Endothelial cell of umbilical vein (primary cell): ENCODE results near the gene NAA40. TPM values are rescaled to one million over a fixed set of nuclear protein-coding genes. Genes with fewer than 3 reads are reported as not detected.

Source experiments
- BruUV-seq: library from RNA; stranded (reverse); fragments of 400-500 nt; replicated peaks from 2 replicates; lab custom pipeline; 2021; lab: Mats Ljungman, UMichigan
- CTCF ChIA-PET: fragments of 300-600, 350-600 bp; sonication (Branson Sonifier 250); formaldehyde crosslinking; loops from one replicate; lab custom pipeline; 2021; ENCODE audit warnings: antibody characterized with exemption, inconsistent platforms; lab: Charles Lee
- POLR2A ChIA-PET: fragments of 300-600, 350-600 bp; sonication (Branson Sonifier 250); formaldehyde crosslinking; loops from one replicate; lab custom pipeline; 2021; ENCODE audit warnings: antibody characterized with exemption, inconsistent platforms; lab: Charles Lee
- DNase-seq: peaks from one replicate; pipeline ENCODE4 v3.0.0-alpha.2; 2011; ENCODE audit warnings: low read depth, low spot score
- FAIRE-seq: peaks from 2 replicates; lab custom pipeline; 2011; peaks lifted over from hg19 to GRCh38; lab: Jason Lieb, UNC
- H2AFZ ChIP-seq: 2 replicates; pipeline ENCODE4 v1.6.0; 2012; ENCODE audit warnings: low read depth, low read length, control low read depth, inconsistent platforms
- H3K27ac ChIP-seq: 2 replicates; pipeline ENCODE4 v1.5.1; 2011; ENCODE audit warnings: low read depth, mild to moderate bottlenecking, control low read depth, low read length, moderate library complexity; ENCODE audit not compliant: insufficient read depth
- H3K27me3 ChIP-seq, 2 experiments: 2 replicates each; pipeline versions ENCODE4 v1.6.0 to v1.6.1; 2011; ENCODE audit warnings: low read length in 2 of 2, mixed read lengths in 1 of 2; ENCODE audit not compliant: control insufficient read depth in 2 of 2, insufficient read depth in 2 of 2
- H3K36me3 ChIP-seq, 2 experiments: 2 replicates in 1 of 2; 3 replicates in 1 of 2; pipeline ENCODE4 v1.5.1; 2011; ENCODE audit warnings: low read length in 2 of 2, mild to moderate bottlenecking in 1 of 2, moderate library complexity in 1 of 2; ENCODE audit not compliant: control insufficient read depth in 2 of 2, insufficient read depth in 2 of 2; ENCODE audit errors: extremely low read depth in 1 of 2
- H3K4me1 ChIP-seq: 3 replicates; pipeline ENCODE4 v1.5.1; 2011; ENCODE audit warnings: mild to moderate bottlenecking, low read length; ENCODE audit not compliant: control insufficient read depth, insufficient read depth; ENCODE audit errors: extremely low read depth
- H3K4me2 ChIP-seq: 2 replicates; pipeline ENCODE4 v1.6.1; 2011; ENCODE audit warnings: low read length, control low read depth, mixed read lengths; ENCODE audit not compliant: insufficient read depth
- H3K4me3 ChIP-seq, 3 experiments: fragments of 200-600 bp in 1 of 3; sonication (generic), shearing (Covaris generic) in 1 of 3; replicated peaks in 1 of 3; 2 replicates each; pipeline ENCODE4 v1.5.1; 2011 to 2016; ENCODE audit warnings: control low read depth in 3 of 3, low read length in 3 of 3, mild to moderate bottlenecking in 2 of 3, inconsistent platforms in 1 of 3, low read depth in 1 of 3, moderate library complexity in 1 of 3; ENCODE audit not compliant: insufficient read depth in 1 of 3
- H3K79me2 ChIP-seq: 2 replicates; pipeline ENCODE4 v1.6.0; 2012; ENCODE audit warnings: low read length, inconsistent platforms; ENCODE audit not compliant: control insufficient read depth, insufficient read depth
- H3K9ac ChIP-seq: replicated peaks from 2 replicates; pipeline ENCODE3; 2011; ENCODE audit warnings: low read length, control low read depth; ENCODE audit not compliant: insufficient read depth; ENCODE audit errors: extremely low read depth
- H3K9me1 ChIP-seq: replicated peaks from 3 replicates; pipeline ENCODE4 v1.6.0; 2011; ENCODE audit warnings: mild to moderate bottlenecking, low read length; ENCODE audit not compliant: control insufficient read depth, insufficient read depth; ENCODE audit errors: extremely low read depth
- H3K9me3 ChIP-seq: replicated peaks from 2 replicates; pipeline ENCODE4 v1.5.1; 2012; ENCODE audit warnings: low read length, inconsistent platforms; ENCODE audit not compliant: control insufficient read depth, insufficient read depth
- H4K20me1 ChIP-seq: replicated peaks from 2 replicates; pipeline ENCODE3; 2011; ENCODE audit warnings: mild to moderate bottlenecking, low read length; ENCODE audit not compliant: control insufficient read depth, insufficient read depth; ENCODE audit errors: extremely low read depth
- EZH2 ChIP-seq: IDR thresholded peaks from 2 replicates; pipeline ENCODE4 v1.6.1; 2012; ENCODE audit warnings: borderline replicate concordance, low read depth, mild to moderate bottlenecking, moderate library complexity, low read length, inconsistent platforms; ENCODE audit not compliant: severe bottlenecking
- FOS ChIP-seq: IDR thresholded peaks from 2 replicates; pipeline ENCODE4 v1.6.1; 2011; ENCODE audit warnings: mild to moderate bottlenecking, low read length, moderate library complexity, borderline replicate concordance; ENCODE audit not compliant: insufficient read depth
- GATA2 ChIP-seq: IDR thresholded peaks from 2 replicates; pipeline ENCODE4 v1.7.0; 2011; ENCODE audit warnings: low read depth, mild to moderate bottlenecking, moderate library complexity, mixed read lengths, low read length; ENCODE audit not compliant: insufficient read length, insufficient read depth
- JUN ChIP-seq: IDR thresholded peaks from 2 replicates; pipeline ENCODE4 v1.6.1; 2011; ENCODE audit warnings: borderline replicate concordance, low read depth; ENCODE audit not compliant: insufficient read length, insufficient read depth
- MYC ChIP-seq: IDR thresholded peaks from one replicate; pipeline ENCODE4 v1.6.1; 2011; ENCODE audit warnings: mild to moderate bottlenecking, low read depth, low read length
- POLR2A ChIP-seq: IDR thresholded peaks from 2 replicates; pipeline ENCODE4 v1.6.1; 2012; ENCODE audit warnings: low read depth, mild to moderate bottlenecking, control low read depth, low read length
- POLR2AphosphoS5 ChIP-seq: IDR thresholded peaks from 2 replicates; pipeline ENCODE4 v1.6.1; 2012; ENCODE audit warnings: low read depth, mild to moderate bottlenecking, control low read depth, low read length, moderate library complexity; ENCODE audit not compliant: insufficient read depth
- dilution Hi-C: fragments of 300-500 bp; cut with MboI; formaldehyde crosslinking; loops from one replicate; pipeline ENCODE4 v1.15.0; 2019; ENCODE audit warnings: low sequenced_read_pairs; ENCODE audit not compliant: extremely low pct_ligation_motif_present
- intact Hi-C: fragments of 100-400 bp; cut with micrococcal nuclease; formaldehyde crosslinking; loops from one replicate; pipeline ENCODE4 v1.10.0; 2022
- polyA plus RNA-seq, 4 experiments: library from polyadenylated mRNA; depleted of rRNA in 3 of 4; stranded (reverse) in 3 of 4; unstranded in 1 of 4; fragments of >200 nt; gene quantifications; 2 replicates each; pipeline versions ENCODE4 v1.2.1 to v1.2.3, GENCODE V29; 2011 to 2012; ENCODE audit warnings: missing spikeins in 1 of 4
- total RNA-seq: library from RNA; stranded (reverse); gene quantifications from 2 replicates; pipeline ENCODE4 v1.2.3, GENCODE V29; 2021
- TF ChIP-seq, protein P1 (sequence below), 2 donors: IDR thresholded peaks; 1 replicate in 1 of 2; 2 replicates in 1 of 2; pipeline ENCODE4 v1.5.1; 2011; ENCODE audit warnings: low read length in 2 of 2, mild to moderate bottlenecking in 2 of 2, moderate library complexity in 2 of 2, control low read depth in 1 of 2, inconsistent platforms in 1 of 2, low read depth in 1 of 2; ENCODE audit not compliant: insufficient read depth in 1 of 2; ENCODE audit errors: extremely low read depth in 1 of 2

NAA40 gene
- total and polyA plus RNA-seq, 2 donors (not counting 3 experiments of a cell fraction or from before 2014, with no cell fraction given), result 28.5 to 32.3 TPM

DNA sequence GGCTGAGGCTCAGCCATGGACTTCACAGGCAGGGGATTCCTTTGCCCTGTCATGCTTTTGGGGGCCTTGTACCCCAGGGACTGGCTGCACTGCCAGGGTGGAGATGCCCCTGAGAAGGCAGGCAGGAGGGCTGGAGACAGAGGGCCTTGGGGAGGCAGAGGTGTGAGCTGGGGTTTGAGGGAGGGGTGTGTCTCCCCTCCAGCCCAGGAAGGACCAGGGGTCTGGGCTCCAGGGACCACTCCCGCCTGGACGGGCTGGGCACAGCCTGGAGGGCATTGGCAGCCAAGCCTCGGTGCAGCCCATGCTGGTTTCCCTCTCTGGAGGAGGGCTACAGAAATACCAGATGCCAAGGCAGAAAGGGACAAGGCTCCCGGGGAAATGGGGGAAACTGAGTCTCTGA, 66.9 kb downstream of the NAA40 start:
- Histone ChIP-seq H3K79me2 (no peaks in the 10 kb centered on the region), H3K27ac (no peak overlapping the region), H3K9me1 (no peaks in the 10 kb centered on the region), H3K4me1 (peaks cover 37% of the 10 kb centered on the region), H4K20me1 (no peaks in the 10 kb centered on the region), H2AFZ (no peak overlapping the region), H3K9me3 (no peaks in the 10 kb centered on the region), H3K4me2 (no peak overlapping the region), H3K9ac (no peak overlapping the region), H3K27me3 (no peaks in the 10 kb centered on the region), H3K4me3 (no peak overlapping the region), H3K36me3 (no peaks in the 10 kb centered on the region)
- no TSS peak for BruUV-seq
- FAIRE-seq (no peak), DNase-seq (no peak)
- dilution Hi-C loops (no loop called here), intact Hi-C loops (no loop called here)
- POLR2A ChIA-PET, result no interaction called here
- TF ChIP-seq EZH2 (no peak), JUN (no peak)
- CTCF ChIA-PET, result no interaction called here

DNA sequence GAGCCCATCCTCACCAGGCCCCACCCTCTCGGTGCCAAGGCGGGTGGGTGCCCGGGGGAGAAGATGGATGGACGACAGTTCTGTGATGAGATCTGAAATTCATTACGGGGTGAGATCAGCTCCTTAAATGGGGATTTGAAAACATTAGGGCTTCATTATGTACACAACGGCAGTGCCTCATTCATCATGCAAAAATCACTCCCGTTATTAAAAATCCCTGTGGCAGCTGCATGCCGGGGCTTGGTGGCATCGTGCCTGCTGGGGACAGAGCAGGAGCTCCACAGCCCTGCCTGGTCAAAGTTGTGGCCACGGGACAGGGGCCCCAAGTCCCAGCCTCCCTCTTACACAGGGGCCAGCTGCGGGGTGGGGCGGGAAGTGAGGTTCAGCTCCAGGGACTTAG, 67.6 kb downstream of the NAA40 start:
- H3K9ac ChIP-seq, result no peak overlapping the region
- H3K9me1 ChIP-seq, result no peaks in the 10 kb centered on the region
- TF ChIP-seq GATA2, result no peak
- TF ChIP-seq, protein P1, sequence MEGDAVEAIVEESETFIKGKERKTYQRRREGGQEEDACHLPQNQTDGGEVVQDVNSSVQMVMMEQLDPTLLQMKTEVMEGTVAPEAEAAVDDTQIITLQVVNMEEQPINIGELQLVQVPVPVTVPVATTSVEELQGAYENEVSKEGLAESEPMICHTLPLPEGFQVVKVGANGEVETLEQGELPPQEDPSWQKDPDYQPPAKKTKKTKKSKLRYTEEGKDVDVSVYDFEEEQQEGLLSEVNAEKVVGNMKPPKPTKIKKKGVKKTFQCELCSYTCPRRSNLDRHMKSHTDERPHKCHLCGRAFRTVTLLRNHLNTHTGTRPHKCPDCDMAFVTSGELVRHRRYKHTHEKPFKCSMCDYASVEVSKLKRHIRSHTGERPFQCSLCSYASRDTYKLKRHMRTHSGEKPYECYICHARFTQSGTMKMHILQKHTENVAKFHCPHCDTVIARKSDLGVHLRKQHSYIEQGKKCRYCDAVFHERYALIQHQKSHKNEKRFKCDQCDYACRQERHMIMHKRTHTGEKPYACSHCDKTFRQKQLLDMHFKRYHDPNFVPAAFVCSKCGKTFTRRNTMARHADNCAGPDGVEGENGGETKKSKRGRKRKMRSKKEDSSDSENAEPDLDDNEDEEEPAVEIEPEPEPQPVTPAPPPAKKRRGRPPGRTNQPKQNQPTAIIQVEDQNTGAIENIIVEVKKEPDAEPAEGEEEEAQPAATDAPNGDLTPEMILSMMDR (IDR thresholded peaks at IDR 0.05; ENCODE audit: extremely low read depth in 1 of 2, insufficient read depth in 1 of 2, low read depth in 1 of 2, low read length in 2 of 2), result no peak
- TF ChIP-seq EZH2, result no peak
- no peak for TF ChIP-seq JUN
- TF ChIP-seq POLR2A, result no peak
- TF ChIP-seq FOS, result no peak
- TF ChIP-seq MYC, result no peak
- TF ChIP-seq POLR2AphosphoS5, result no peak
- ChIA-PET POLR2A (no interaction called here), CTCF (no interaction called here)
- no peak overlapping the region for H2AFZ ChIP-seq
- no TSS peak for BruUV-seq
- no peak overlapping the region for H3K27ac ChIP-seq
- H3K79me2 ChIP-seq, result no peaks in the 10 kb centered on the region
- no peaks in the 10 kb centered on the region for H3K36me3 ChIP-seq
- no peaks in the 10 kb centered on the region for H3K27me3 ChIP-seq
- intact Hi-C loops, result no loop called here
- no peaks in the 10 kb centered on the region for H4K20me1 ChIP-seq
- FAIRE-seq (no peak), DNase-seq (no peak)
- no peak overlapping the region for H3K4me3 ChIP-seq
- H3K4me1 ChIP-seq, result peaks cover 30% of the 10 kb centered on the region
- H3K9me3 ChIP-seq, result no peaks in the 10 kb centered on the region
- no peak overlapping the region for H3K4me2 ChIP-seq
- dilution Hi-C loops, result no loop called here
